ENCODE data around the gene BRIX1. TPM values are rescaled to one million over a fixed set of nuclear protein-coding genes. Genes with fewer than 3 reads are reported as not detected.

The BRIX1 gene
- total RNA-seq, 1 donor from 2014 or later = 15.7 TPM

DNA sequence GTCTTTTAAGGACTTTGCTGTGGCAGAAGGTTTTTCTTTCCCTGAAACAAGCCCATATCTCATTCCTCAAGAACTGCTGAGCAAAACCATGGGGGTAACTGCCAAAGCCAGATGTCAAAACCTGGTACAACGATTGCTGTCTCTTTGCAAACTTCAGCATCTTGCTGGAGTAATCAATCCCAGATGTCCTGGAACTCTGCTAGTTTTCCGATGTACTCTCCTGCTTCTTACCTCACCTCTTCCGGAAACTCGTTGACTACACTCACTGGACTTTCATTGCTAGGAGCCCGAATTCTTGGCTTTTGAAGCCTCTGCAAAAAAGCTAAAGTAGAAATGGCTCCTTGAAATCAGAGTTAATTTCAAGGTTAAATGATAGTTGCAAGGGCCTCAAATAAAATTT, 23.5 kb upstream of the BRIX1 start:
- no peak for DNase-seq (ENCODE audit: low spot score)
- Mint-ChIP-seq H3K9me3 (ENCODE audit: low read depth) (no peaks in the 10 kb centered on the region), H3K27ac (ENCODE audit: unreplicated experiment) (no peak overlapping the region), H3K4me3 (ENCODE audit: unreplicated experiment) (no peak overlapping the region), H3K36me3 (ENCODE audit: low read depth) (no peaks in the 10 kb centered on the region), H3K4me1 (ENCODE audit: low read depth) (peaks cover 17% of the 10 kb centered on the region), H3K27me3 (ENCODE audit: low read depth) (no peaks in the 10 kb centered on the region)
- TF ChIP-seq, protein P1, sequence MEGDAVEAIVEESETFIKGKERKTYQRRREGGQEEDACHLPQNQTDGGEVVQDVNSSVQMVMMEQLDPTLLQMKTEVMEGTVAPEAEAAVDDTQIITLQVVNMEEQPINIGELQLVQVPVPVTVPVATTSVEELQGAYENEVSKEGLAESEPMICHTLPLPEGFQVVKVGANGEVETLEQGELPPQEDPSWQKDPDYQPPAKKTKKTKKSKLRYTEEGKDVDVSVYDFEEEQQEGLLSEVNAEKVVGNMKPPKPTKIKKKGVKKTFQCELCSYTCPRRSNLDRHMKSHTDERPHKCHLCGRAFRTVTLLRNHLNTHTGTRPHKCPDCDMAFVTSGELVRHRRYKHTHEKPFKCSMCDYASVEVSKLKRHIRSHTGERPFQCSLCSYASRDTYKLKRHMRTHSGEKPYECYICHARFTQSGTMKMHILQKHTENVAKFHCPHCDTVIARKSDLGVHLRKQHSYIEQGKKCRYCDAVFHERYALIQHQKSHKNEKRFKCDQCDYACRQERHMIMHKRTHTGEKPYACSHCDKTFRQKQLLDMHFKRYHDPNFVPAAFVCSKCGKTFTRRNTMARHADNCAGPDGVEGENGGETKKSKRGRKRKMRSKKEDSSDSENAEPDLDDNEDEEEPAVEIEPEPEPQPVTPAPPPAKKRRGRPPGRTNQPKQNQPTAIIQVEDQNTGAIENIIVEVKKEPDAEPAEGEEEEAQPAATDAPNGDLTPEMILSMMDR (IDR thresholded peaks at IDR 0.05) = no peak

DNA sequence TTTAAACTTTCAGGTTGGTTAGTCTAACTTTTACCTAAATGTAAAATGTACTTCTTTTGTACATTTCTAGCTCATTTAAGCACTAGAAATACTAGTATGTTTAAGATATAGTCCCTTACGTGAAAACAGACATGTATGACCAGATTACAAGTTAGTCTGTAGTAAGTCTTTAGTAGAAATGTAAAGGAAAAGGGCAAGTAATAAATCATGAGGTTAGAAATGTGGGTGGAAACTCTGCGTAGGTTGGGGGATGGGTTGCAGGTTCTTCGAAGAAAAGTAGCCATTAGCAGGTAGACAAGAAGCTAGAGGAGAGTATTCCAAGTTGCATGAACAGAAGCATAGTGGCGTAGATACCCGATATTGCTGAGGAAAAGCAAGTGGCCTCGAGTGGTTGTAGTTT, 23.1 kb upstream of the BRIX1 start:
- Mint-ChIP-seq H3K27ac (ENCODE audit: unreplicated experiment) (no peak overlapping the region), H3K4me3 (ENCODE audit: unreplicated experiment) (no peak overlapping the region), H3K27me3 (ENCODE audit: low read depth) (no peaks in the 10 kb centered on the region), H3K9me3 (ENCODE audit: low read depth) (no peaks in the 10 kb centered on the region), H3K4me1 (ENCODE audit: low read depth) (peaks cover 17% of the 10 kb centered on the region), H3K36me3 (ENCODE audit: low read depth) (no peaks in the 10 kb centered on the region)
- TF ChIP-seq, protein P1 (IDR thresholded peaks at IDR 0.05) = no peak
- no peak for DNase-seq (ENCODE audit: low spot score)

DNA sequence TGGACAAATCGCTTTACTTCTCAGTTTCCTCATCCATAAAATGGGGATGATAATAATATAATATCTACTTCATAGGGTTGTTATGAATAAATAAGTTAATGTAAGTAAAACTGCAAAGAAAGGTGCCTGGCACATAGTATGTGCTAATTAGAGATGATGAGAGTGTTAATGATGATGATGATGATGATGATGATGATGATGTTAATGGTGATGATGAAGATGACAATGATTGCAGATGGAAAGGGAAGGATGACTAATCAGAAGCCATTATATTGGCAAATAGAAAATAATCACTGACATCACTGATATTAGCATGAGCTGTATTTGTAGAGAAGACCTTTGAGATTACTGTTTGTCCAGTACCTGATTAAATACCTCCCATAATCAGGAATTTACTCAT, 20.8 kb upstream of the BRIX1 start:
- TF ChIP-seq, protein P1 (IDR thresholded peaks at IDR 0.05) = no peak
- H3K27me3 Mint-ChIP-seq (ENCODE audit: low read depth) = no peaks in the 10 kb centered on the region
- H3K9me3 Mint-ChIP-seq (ENCODE audit: low read depth) = no peaks in the 10 kb centered on the region
- H3K36me3 Mint-ChIP-seq (ENCODE audit: low read depth) = no peaks in the 10 kb centered on the region
- H3K27ac Mint-ChIP-seq (ENCODE audit: unreplicated experiment) = no peak overlapping the region
- no peak for DNase-seq (ENCODE audit: low spot score)
- H3K4me1 Mint-ChIP-seq (ENCODE audit: low read depth) = peaks cover 27% of the 10 kb centered on the region
- no peak overlapping the region for H3K4me3 Mint-ChIP-seq (ENCODE audit: unreplicated experiment)

DNA sequence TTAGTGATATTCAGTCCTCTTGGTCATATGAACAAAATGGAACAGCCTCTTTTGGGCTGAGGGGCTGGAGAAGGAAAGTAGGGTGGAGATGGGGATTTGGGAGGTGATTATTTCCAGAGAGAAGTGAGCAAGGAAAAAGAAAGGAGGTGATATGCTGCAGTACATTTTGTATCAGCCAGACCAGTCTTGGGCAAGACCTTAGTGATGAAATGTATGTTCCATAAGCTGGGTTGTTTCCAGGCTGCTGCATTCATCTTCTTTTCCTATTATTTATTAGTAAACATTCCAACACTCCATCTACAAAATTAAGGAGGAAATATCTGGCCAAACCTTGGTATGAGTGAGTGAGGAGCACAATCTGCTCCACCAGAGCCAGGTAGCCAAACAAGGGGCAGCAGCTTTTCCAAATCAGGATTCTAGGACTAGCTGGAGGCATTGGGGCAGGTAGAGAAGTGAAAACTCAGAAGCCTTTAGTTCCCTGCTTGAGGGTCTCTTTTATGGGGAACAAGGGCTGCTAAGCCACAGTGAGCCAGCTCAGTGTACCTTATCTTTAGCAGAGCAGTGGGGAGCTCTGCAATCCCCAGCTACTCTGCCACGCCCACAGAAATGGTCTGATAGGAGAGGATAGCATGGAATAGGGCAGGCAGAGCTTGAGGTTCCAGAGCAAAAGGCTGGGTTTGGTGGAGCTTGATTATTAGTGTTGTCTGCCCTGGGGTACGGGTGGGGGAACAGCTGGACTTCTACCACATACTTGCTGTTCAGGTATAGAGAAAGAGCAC, 19.7 kb upstream of the BRIX1 start:
- Mint-ChIP-seq H3K36me3 (ENCODE audit: low read depth) (no peaks in the 10 kb centered on the region), H3K4me1 (ENCODE audit: low read depth) (peaks cover 27% of the 10 kb centered on the region), H3K9me3 (ENCODE audit: low read depth) (no peaks in the 10 kb centered on the region), H3K4me3 (ENCODE audit: unreplicated experiment) (no peak overlapping the region), H3K27ac (ENCODE audit: unreplicated experiment) (no peak overlapping the region), H3K27me3 (ENCODE audit: low read depth) (no peaks in the 10 kb centered on the region)
- DNase-seq (ENCODE audit: low spot score) = no peak
- TF ChIP-seq, protein P1 (IDR thresholded peaks at IDR 0.05) = no peak

DNA sequence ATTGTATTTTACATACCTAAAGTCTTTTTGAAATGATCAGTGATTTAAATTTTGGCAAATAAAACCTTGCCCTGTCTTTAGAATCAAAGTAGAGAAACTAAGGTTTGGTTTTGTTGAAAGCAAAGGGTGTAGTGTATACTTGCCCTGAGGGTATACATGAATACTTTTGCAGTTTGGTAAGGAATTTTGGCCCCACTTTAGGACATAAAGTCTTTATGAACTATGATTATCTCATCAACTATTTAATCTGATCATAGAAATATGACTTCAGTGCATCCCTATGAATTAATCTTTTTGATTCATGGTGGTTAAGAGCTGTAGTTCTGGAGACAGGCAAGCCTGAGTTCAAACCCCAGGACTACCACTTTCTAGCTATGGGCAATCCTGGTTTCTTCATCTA, 17.9 kb upstream of the BRIX1 start:
- TF ChIP-seq, protein P1 (IDR thresholded peaks at IDR 0.05) = no peak
- Mint-ChIP-seq H3K27me3 (ENCODE audit: low read depth) (no peaks in the 10 kb centered on the region), H3K4me1 (ENCODE audit: low read depth) (peaks cover 13% of the 10 kb centered on the region), H3K36me3 (ENCODE audit: low read depth) (no peaks in the 10 kb centered on the region), H3K9me3 (ENCODE audit: low read depth) (no peaks in the 10 kb centered on the region), H3K27ac (ENCODE audit: unreplicated experiment) (no peak overlapping the region), H3K4me3 (ENCODE audit: unreplicated experiment) (no peak overlapping the region)
- no peak for DNase-seq (ENCODE audit: low spot score)

Measured in chondrocyte (in vitro differentiated cells).